Activated T-helper 2 cell treated with anti-CD3 and anti-CD28 coated beads, Interferon-gamma antibody, Interleukin-2, Interleukin-4, amounts not matched to agents 10 μg/mL and 5 μg/mL and 100 μg/mL, durations not matched to agents 14 hours and 24 hours and 36 hours (primary cell): ENCODE results near the gene LCT. TPM values are rescaled to one million over a fixed set of nuclear protein-coding genes. Genes with fewer than 3 reads are reported as not detected.
"Not testable (repeated sequence)": the region's sequence is repeated elsewhere in the genome, so short reads cannot be mapped to it uniquely, and the experiment has no call there.

Source experiments
- DNase-seq: peaks from one replicate; pipeline ENCODE4 v3.0.0; 2021; ENCODE audit warnings: low spot score
- H3K27ac Mint-ChIP-seq: one replicate; pipeline ENCODE4 v1.8.0; 2021; ENCODE audit warnings: mixed read lengths
- H3K27me3 Mint-ChIP-seq: one replicate; pipeline ENCODE4 v1.8.0; 2021; ENCODE audit warnings: low read depth, mixed read lengths
- H3K36me3 Mint-ChIP-seq: one replicate; pipeline ENCODE4 v1.8.0; 2021; ENCODE audit warnings: low read depth, mixed read lengths
- H3K4me1 Mint-ChIP-seq: one replicate; pipeline ENCODE4 v1.8.0; 2021; ENCODE audit warnings: low read depth, mixed read lengths
- H3K4me3 Mint-ChIP-seq: one replicate; pipeline ENCODE4 v1.8.0; 2021; ENCODE audit warnings: low read depth, mild to moderate bottlenecking, moderate library complexity, mixed read lengths
- H3K9me3 Mint-ChIP-seq: one replicate; pipeline ENCODE4 v1.8.0; 2021; ENCODE audit warnings: mixed read lengths
- intact Hi-C: fragments of 100-400 bp; cut with micrococcal nuclease; formaldehyde crosslinking; loops from one replicate; pipeline ENCODE4 v1.15.1; 2023
- total RNA-seq: library from RNA; stranded (reverse); gene quantifications from 2 replicates; pipeline ENCODE4 v1.2.3, GENCODE V29; 2022

The LCT gene
- total RNA-seq, 1 donor from 2014 or later = 0.55 TPM

DNA sequence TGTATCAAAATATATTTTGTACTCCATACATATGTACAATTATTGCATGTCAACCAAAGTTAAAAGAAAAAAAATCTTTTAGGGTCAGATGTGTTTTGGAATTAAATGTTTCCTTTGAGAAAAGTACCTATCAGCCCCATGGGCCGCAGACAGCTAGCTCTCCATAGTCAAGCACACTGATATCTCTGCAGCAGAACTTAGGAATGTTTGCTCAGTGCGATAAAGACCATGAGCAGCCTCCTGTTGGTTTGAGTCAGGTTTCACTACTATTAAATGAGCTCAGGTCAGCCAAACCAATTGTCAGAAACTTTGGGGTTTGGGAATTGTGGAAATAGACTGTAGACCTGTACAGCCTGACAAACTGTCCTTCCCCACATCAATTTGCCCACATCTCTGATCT is 33.7 kb downstream of the LCT start:
- Mint-ChIP-seq H3K4me3 (no peak overlapping the region), H3K27ac (no peak overlapping the region), H3K36me3 (peaks cover 29% of the 10 kb centered on the region), H3K27me3 (no peaks in the 10 kb centered on the region), H3K9me3 (peaks cover 26% of the 10 kb centered on the region), H3K4me1 (peaks cover 1% of the 10 kb centered on the region)
- DNase-seq = no peak
- intact Hi-C loops = no loop called here

DNA sequence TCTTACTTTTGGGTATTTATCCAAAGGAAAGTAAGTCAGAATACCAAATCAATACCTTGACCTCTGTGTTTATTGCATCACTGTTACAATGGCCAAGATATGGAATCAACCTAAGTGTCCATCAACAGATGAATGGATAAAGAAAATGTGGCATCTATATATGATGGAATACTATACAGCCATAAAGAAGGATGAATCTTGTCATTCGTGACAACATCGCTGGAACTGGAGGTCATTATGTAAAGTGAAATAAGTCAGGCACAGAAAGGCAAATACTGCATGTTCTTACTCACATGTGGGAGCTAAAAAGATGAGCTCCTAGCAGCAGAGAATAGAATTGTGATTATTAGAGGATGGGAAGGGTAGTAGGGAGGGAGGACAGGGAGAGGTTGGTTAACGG is 34.6 kb downstream of the LCT start:
- Mint-ChIP-seq H3K36me3 (peaks cover 25% of the 10 kb centered on the region), H3K4me1 (peaks cover 4% of the 10 kb centered on the region), H3K27me3 (no peaks in the 10 kb centered on the region), H3K27ac (no peak overlapping the region), H3K9me3 (peaks cover 26% of the 10 kb centered on the region), H3K4me3 (no peak overlapping the region)
- intact Hi-C loops = no loop called here
- no peak for DNase-seq

DNA sequence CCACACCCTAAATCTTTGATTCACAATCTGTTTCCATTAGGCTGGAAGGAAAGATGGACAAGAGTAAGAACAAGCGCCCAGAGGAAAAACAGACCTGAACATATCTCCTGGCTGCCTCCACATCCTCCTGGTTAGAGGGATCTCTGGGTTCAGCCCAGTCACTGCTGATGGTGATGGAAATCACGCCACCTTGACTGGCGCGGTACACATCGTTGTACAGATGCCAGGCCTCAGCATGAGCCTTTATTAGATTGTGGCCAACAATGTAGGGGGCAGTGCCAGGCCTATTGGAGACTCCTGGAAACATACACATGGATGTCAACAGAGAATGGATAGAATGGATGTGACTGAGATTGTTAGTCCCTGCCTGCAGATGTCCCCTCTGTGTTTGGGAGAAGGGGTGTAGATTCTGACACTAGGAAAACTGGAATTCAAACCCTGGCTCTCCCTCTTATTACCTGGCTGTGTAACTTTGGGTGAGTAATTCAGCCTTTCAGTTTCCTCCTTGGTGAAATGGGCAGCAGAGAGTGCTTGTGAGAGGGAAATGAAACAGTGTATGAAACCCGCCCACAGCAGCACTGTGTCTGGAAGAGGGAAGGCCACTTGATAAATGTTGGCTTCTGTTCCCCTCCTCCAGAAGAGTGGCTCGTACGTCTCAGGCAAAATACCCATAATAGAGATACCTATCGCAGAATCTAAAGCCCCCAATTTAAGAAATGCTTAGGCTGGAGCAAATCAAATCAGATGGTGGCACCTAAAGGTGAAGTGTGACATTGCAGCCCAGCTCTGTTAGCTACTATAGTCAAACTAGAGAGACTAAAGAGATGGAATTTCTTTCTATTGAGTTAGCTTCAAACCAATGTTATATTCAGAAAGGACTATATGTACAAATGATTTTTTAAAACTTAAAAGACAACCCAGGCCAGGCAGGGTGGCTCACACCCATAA is 36.2 kb downstream of the LCT start:
- H3K4me1 Mint-ChIP-seq = peaks cover 9% of the 10 kb centered on the region
- peaks cover 26% of the 10 kb centered on the region for H3K9me3 Mint-ChIP-seq
- no peak overlapping the region for H3K27ac Mint-ChIP-seq
- no peak for DNase-seq
- no peak overlapping the region for H3K4me3 Mint-ChIP-seq
- H3K36me3 Mint-ChIP-seq = peaks cover 25% of the 10 kb centered on the region
- intact Hi-C loops = no loop called here
- no peaks in the 10 kb centered on the region for H3K27me3 Mint-ChIP-seq

DNA sequence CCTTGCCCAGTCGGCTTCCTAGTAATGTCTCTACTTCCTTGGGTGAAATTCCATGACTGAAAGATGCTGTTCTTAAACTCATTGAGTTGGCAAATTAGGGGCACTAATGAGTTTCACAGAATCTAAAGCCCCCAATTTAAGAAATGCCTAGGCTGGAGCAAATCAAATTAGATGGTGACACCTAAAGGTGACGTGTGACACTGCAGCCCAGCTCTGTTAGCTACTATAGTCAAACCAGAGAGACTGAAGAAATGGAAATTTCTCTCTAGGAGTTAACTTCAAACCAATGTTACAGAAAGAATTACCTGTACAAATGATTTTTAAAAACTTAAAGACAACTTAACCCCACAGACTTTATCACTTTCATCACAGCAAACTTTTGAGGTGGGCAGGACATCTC is 37.2 kb downstream of the LCT start:
- Mint-ChIP-seq H3K27ac (no peak overlapping the region), H3K4me1 (peaks cover 14% of the 10 kb centered on the region), H3K27me3 (no peaks in the 10 kb centered on the region), H3K4me3 (no peak overlapping the region), H3K36me3 (peaks cover 25% of the 10 kb centered on the region), H3K9me3 (peaks cover 26% of the 10 kb centered on the region)
- DNase-seq = no peak
- intact Hi-C loops = loop anchor here (5.0 to 10.0 kb wide), 3 partner anchors 57 to 797 kb away; partner anchors contain the start of gene UBXN4

DNA sequence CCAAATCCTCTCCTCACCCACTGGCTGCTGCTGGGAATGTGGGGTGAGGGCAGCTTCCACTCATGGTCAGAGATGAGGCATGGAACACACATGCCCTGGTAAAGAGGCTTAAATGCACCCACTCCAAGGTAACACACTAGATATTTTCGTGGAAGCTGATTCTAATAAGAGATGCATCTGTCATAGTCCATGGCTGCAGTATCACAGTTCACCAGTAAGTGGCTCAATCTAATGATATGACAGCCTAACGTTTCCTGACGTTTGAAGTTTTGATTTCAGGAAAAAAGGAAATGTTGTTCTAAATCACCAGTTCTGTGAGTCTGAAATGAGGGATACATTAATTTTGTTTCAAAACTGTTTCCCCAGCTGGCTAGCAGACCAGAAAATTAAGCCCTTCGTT is 38.2 kb downstream of the LCT start:
- H3K27ac Mint-ChIP-seq = no peak overlapping the region
- intact Hi-C loops = loop anchor here (5.0 to 10.0 kb wide), 3 partner anchors 56 to 796 kb away; partner anchors contain the start of gene UBXN4
- DNase-seq = no peak

DNA sequence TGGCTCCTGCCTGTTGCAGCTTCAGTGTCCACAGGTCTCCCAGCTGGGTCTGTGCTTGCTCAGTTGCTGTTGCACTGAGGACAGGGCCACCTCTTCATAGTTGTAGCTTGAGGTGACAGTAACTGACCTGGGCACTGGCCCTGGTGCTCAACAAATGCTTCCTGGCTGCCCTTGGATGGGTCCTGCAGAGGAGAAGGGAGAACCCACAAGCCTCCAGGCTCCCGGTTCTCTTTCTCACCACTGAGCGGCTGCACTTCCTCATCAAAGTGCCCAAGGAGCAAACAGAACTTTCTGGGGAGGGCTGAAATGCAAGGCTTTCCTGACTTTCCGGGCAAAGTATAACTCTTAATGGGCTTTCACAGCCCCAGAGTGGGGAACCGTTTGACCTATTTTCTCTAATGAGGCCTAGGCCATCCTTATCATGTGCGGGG is 38.7 kb downstream of the LCT start:
- no peak overlapping the region for H3K4me3 Mint-ChIP-seq
- peaks cover 25% of the 10 kb centered on the region for H3K36me3 Mint-ChIP-seq
- H3K27me3 Mint-ChIP-seq = no peaks in the 10 kb centered on the region
- intact Hi-C loops = loop anchor here (5.0 to 10.0 kb wide), 3 partner anchors 56 to 796 kb away; partner anchors contain the start of gene UBXN4
- H3K27ac Mint-ChIP-seq = no peak overlapping the region
- no peak for DNase-seq
- H3K9me3 Mint-ChIP-seq = peaks cover 26% of the 10 kb centered on the region
- peaks cover 18% of the 10 kb centered on the region for H3K4me1 Mint-ChIP-seq

More for the DNA sequence above, 38.2 kb downstream of the LCT start:
- peaks cover 18% of the 10 kb centered on the region for H3K4me1 Mint-ChIP-seq
- no peak overlapping the region for H3K4me3 Mint-ChIP-seq
- H3K9me3 Mint-ChIP-seq = peaks cover 26% of the 10 kb centered on the region
- H3K27me3 Mint-ChIP-seq = no peaks in the 10 kb centered on the region
- peaks cover 25% of the 10 kb centered on the region for H3K36me3 Mint-ChIP-seq

DNA sequence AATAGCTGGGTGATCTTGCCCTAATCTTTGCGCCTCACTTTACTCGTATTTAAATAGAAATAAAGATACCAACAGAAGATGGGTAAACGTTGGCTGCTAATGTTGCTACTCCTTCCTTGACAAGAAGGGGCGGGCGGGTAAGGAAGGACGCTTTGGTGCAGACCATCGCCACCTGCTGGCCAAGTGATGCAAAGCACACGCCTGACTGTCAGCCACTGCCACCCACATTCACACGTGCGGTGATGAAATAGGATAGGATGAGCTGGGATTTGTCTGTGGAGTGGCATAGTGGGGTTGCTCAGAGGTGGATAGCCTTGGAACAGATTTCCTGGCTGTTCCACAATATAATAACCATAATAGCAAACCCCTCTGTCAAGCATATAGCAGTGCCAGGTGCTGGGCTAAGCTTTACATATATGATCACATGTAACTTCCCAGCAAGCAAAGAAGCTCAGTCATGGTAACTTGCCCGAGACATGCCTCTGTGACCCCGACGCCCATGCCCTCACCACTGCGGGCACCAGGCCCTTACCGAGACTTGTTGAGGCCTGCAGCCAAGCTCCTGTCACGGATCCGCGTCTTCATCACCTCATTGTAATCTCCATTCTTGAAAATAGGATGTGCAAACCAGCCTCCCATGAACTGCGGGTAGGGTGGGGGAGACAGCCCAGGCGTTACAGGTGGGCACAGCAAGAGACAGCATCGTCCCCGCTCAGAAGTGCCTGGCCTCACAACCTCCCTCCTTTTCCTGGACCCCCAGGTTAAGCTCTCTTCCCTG is 39.3 kb downstream of the LCT start:
- Mint-ChIP-seq H3K4me3 (no peak overlapping the region), H3K27ac (no peak overlapping the region), H3K9me3 (peaks cover 26% of the 10 kb centered on the region), H3K36me3 (peaks cover 25% of the 10 kb centered on the region), H3K4me1 (peaks cover 21% of the 10 kb centered on the region), H3K27me3 (no peaks in the 10 kb centered on the region)
- intact Hi-C loops = loop anchor here (5.0 to 10.0 kb wide), 3 partner anchors 55 to 795 kb away; partner anchors contain the start of gene UBXN4
- peak; percentile 67 for DNase-seq

DNA sequence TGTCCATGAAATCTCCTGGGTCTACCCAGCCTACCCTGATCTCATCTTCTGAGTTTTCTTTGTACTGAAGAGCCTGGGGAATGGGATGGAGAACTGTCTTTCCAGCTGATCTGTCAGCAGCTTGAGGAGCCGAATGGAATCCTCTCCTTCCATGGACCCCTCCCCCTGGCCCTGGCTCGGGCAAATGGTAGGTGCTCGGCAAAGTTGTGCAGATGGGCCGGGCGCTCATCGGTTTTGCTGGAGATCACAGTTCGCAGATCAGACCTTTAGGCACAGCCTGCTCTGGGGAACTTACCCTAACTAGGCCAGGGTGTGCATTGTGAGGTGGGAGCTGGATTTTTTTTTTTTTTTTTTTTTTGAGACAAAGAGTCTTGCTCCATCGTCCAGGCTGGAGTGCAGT is 40.4 kb downstream of the LCT start:
- H3K9me3 Mint-ChIP-seq = peaks cover 18% of the 10 kb centered on the region
- no peak for DNase-seq
- H3K27ac Mint-ChIP-seq = no peak overlapping the region
- no peaks in the 10 kb centered on the region for H3K27me3 Mint-ChIP-seq
- intact Hi-C loops = loop anchor here (5.0 to 10.0 kb wide), 3 partner anchors 54 to 794 kb away; partner anchors contain the start of gene UBXN4
- peaks cover 28% of the 10 kb centered on the region for H3K4me1 Mint-ChIP-seq
- no peak overlapping the region for H3K4me3 Mint-ChIP-seq
- peaks cover 20% of the 10 kb centered on the region for H3K36me3 Mint-ChIP-seq

DNA sequence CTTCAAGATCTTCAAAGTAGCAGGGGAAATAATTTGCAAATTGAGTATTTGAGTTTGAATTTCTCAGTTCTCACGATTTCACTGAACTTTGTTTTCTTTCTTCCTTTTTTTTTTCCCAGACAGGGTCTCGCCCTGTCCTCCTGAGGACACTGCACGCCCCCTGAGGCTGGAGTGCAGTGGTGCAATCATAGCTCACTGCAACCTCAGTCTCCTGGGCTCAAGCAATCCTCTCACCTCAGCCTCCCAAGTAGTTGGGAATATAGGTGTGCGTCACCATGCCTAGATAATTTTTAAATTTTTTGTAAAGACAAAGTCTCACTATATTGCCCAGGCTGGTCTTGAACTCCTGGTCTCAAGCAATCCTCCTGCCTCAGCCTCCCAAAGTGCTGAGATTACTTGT is 41.3 kb downstream of the LCT start:
- intact Hi-C loops = loop anchor here (5.0 to 10.0 kb wide), 3 partner anchors 53 to 793 kb away; partner anchors contain the start of gene UBXN4
- H3K4me1 Mint-ChIP-seq = peaks cover 28% of the 10 kb centered on the region
- H3K9me3 Mint-ChIP-seq = peaks cover 12% of the 10 kb centered on the region

DNA sequence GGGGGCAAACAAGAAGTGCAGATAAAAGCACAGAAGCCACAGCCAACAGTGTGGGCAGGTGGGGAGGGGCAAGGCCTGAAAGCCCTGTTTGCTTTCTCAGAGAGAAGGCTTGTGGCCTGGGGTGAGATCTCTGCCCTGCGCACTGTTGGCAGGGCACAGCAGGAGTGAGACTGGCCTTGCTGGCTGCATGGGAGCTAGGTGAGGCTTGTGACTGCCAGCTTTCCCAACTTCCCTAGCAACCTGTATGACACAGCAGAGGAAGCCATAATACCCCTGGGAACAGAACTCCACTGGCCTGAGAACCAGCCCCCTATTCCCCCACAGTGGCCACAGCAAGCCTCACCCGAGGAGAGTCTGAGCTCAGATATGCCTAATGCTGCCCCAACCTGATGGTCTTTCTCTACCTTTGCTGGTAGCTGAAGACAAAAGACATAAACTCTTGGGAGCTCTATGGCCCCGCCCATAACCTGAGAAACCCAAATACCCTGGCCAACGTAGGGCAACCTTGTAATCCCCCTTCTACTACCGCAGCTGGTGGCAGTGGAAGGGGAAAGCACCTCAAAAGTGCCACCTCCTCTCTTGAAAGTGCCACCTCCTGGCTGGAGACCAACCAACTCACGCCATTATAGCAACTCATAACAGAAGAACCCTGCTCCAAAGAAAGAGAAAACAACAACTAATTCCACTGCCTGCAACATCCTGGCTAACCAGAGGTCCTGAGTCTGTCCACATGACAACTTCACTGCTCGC is 44.4 kb downstream of the LCT start:
- DNase-seq = no peak
- Mint-ChIP-seq H3K27me3 (no peaks in the 10 kb centered on the region), H3K36me3 (peaks cover 2% of the 10 kb centered on the region), H3K4me1 (peaks cover 26% of the 10 kb centered on the region), H3K27ac (no peak overlapping the region), H3K4me3 (no peak overlapping the region), H3K9me3 (no peaks in the 10 kb centered on the region)
- intact Hi-C loops = loop anchor here (10.0 kb wide), 1 partner anchor 318 kb away; no protein-coding TSS in a partner anchor

More for the DNA sequence above, 41.3 kb downstream of the LCT start:
- H3K36me3 Mint-ChIP-seq = peaks cover 14% of the 10 kb centered on the region
- not testable (repeated sequence) for DNase-seq, H3K27ac Mint-ChIP-seq, H3K4me3 Mint-ChIP-seq, H3K27me3 Mint-ChIP-seq

DNA sequence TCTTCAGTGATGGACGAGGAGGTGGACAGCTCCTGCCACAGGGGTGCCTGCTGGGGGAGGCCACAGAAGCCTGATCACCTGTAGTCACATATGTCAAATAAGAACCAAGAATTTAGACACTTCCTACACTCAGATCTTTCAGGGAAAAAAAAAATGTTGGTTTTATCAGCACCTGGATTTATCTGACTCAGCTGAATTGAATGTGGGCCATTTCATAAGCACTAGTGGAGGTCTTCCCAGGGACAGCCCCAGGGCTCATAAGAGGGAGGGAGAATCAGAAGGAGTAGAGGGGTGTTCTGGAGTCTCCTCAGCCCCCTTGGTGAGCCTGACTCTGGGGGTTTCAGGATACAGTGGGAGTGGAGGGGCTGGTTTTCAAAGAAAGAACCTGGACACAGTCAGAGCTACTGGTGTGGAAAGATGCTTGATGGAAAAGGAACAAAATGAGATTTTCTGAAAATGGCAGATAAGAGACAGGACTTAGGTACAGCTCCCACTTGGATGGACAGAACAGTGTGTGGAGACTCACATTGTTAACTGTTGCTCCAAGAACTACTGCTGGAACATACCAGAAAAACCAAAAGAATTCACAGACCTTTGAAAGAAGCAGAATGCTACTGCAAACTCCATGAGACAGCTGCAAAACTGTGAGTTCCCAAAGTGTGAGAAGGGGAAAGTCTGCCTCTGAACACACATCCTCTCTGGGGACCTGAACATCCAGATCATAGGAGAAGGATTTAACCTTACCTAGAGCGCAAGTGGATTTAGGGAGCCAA is 45.4 kb downstream of the LCT start:
- Mint-ChIP-seq H3K27ac (no peak overlapping the region), H3K4me3 (no peak overlapping the region), H3K36me3 (peaks cover 11% of the 10 kb centered on the region), H3K9me3 (no peaks in the 10 kb centered on the region), H3K27me3 (no peaks in the 10 kb centered on the region), H3K4me1 (peaks cover 24% of the 10 kb centered on the region)
- no peak for DNase-seq
- intact Hi-C loops = loop anchor here (10.0 kb wide), 1 partner anchor 317 kb away; no protein-coding TSS in a partner anchor
